Measurements from ENCODE around the gene DICER1.

The DICER1 gene

GRCh38 chr14:95190857-95191256, 33.5 kb upstream of the DICER1 start:
- TF ChIP-seq GATA2 (IDR thresholded peaks at IDR 0.05; ENCODE audit: low read depth, low read length) (no peak), GATA3 (IDR thresholded peaks at IDR 0.05; ENCODE audit: low read depth, low read length) (no peak)

- no peak for TF ChIP-seq GATA2 (IDR thresholded peaks at IDR 0.05; ENCODE audit: low read depth, low read length)
- no peak for TF ChIP-seq GATA3 (IDR thresholded peaks at IDR 0.05; ENCODE audit: low read depth, low read length)
These were observed 33.1 kb upstream of the DICER1 start for GRCh38 chr14:95190346-95190840.

- TF ChIP-seq GATA2 (IDR thresholded peaks at IDR 0.05; ENCODE audit: low read depth, low read length) (no peak), GATA3 (IDR thresholded peaks at IDR 0.05; ENCODE audit: low read depth, low read length) (no peak)
These were observed 32.2 kb upstream of the DICER1 start for GRCh38 chr14:95189367-95190132.

GRCh38 chr14:95188380-95188779, 31.1 kb upstream of the DICER1 start:
- TF ChIP-seq GATA3 (IDR thresholded peaks at IDR 0.05; ENCODE audit: low read depth, low read length) (no peak), GATA2 (IDR thresholded peaks at IDR 0.05; ENCODE audit: low read depth, low read length) (no peak)

- no peak for TF ChIP-seq GATA2 (IDR thresholded peaks at IDR 0.05; ENCODE audit: low read depth, low read length)
These were observed 28.6 kb upstream of the DICER1 start for GRCh38 chr14:95185767-95186392.

- TF ChIP-seq GATA2 (IDR thresholded peaks at IDR 0.05; ENCODE audit: low read depth, low read length), result no peak
- no peak for TF ChIP-seq GATA3 (IDR thresholded peaks at IDR 0.05; ENCODE audit: low read depth, low read length)
These were observed 27.9 kb upstream of the DICER1 start for GRCh38 chr14:95185033-95185766.

- TF ChIP-seq GATA3 (IDR thresholded peaks at IDR 0.05; ENCODE audit: low read depth, low read length) (no peak), GATA2 (IDR thresholded peaks at IDR 0.05; ENCODE audit: low read depth, low read length) (no peak)
These were observed 27.1 kb upstream of the DICER1 start for GRCh38 chr14:95184413-95184790.

- no peak for TF ChIP-seq GATA3 (IDR thresholded peaks at IDR 0.05; ENCODE audit: low read depth, low read length)
- TF ChIP-seq GATA2 (IDR thresholded peaks at IDR 0.05; ENCODE audit: low read depth, low read length), result no peak
These were observed 26.4 kb upstream of the DICER1 start for GRCh38 chr14:95183532-95184412.

GRCh38 chr14:95183082-95183481, 25.8 kb upstream of the DICER1 start:
- TF ChIP-seq GATA2 (IDR thresholded peaks at IDR 0.05; ENCODE audit: low read depth, low read length) (no peak), GATA3 (IDR thresholded peaks at IDR 0.05; ENCODE audit: low read depth, low read length) (no peak)

GRCh38 chr14:95182379-95182778, 25.1 kb upstream of the DICER1 start:
- TF ChIP-seq GATA3 (IDR thresholded peaks at IDR 0.05; ENCODE audit: low read depth, low read length), result no peak
- TF ChIP-seq GATA2 (IDR thresholded peaks at IDR 0.05; ENCODE audit: low read depth, low read length), result no peak

- TF ChIP-seq GATA3 (IDR thresholded peaks at IDR 0.05; ENCODE audit: low read depth, low read length) (no peak), GATA2 (IDR thresholded peaks at IDR 0.05; ENCODE audit: low read depth, low read length) (no peak)
These were observed 23.8 kb upstream of the DICER1 start for GRCh38 chr14:95180966-95181741.

GRCh38 chr14:95174184-95174792, 17.0 kb upstream of the DICER1 start:
- TF ChIP-seq GATA2 (IDR thresholded peaks at IDR 0.05; ENCODE audit: low read depth, low read length) (no peak), GATA3 (IDR thresholded peaks at IDR 0.05; ENCODE audit: low read depth, low read length) (no peak)

- TF ChIP-seq GATA3 (IDR thresholded peaks at IDR 0.05; ENCODE audit: low read depth, low read length), result no peak
- TF ChIP-seq GATA2 (IDR thresholded peaks at IDR 0.05; ENCODE audit: low read depth, low read length), result no peak
These were observed 16.2 kb upstream of the DICER1 start for GRCh38 chr14:95173518-95173917.

Data from SH-SY5Y (cell line).